Measurements from ENCODE around the gene MGST1. TPM values are rescaled to one million over a fixed set of nuclear protein-coding genes. Genes with fewer than 3 reads are reported as not detected.
A peak's percentile ranks its signal among the peaks of the same experiment; 100 is the strongest.

MGST1 gene, protein sequence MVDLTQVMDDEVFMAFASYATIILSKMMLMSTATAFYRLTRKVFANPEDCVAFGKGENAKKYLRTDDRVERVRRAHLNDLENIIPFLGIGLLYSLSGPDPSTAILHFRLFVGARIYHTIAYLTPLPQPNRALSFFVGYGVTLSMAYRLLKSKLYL
- polyA plus RNA-seq: 1 to 10 TPM in 2 of 3 donors, under 1 TPM in 1; 0.63 to 9.1 (median 3.5) TPM

- H3K27ac Mint-ChIP-seq: no peak within 1 kb of the TSS
- H3K4me1 Mint-ChIP-seq: peaks cover 0 to 5% of the 10 kb centered on the region in 2 donors
- DNase-seq: no peak
- H3K4me3 Mint-ChIP-seq: peak within 1 kb of the TSS in 3 of 5 donors; percentile 15 to 59 (median 36)
- peaks cover 4 to 19% (median 7%) of the 10 kb centered on the region in 6 donors for H3K9me3 Mint-ChIP-seq
- no peaks in the 10 kb centered on the region for H3K36me3 Mint-ChIP-seq
- H3K27me3 Mint-ChIP-seq (ENCODE audit: low read depth in 3 of 3): peaks cover 0 to 5% (median 3%) of the 10 kb centered on the region in 3 donors
Measured at GRCh38 chr12:16347391-16348298, at the start of gene MGST1. Gene MGST1 (plus strand): TSS chr12:16347645. CDS start chr12:16354253, 6,608 bp downstream.

DNA sequence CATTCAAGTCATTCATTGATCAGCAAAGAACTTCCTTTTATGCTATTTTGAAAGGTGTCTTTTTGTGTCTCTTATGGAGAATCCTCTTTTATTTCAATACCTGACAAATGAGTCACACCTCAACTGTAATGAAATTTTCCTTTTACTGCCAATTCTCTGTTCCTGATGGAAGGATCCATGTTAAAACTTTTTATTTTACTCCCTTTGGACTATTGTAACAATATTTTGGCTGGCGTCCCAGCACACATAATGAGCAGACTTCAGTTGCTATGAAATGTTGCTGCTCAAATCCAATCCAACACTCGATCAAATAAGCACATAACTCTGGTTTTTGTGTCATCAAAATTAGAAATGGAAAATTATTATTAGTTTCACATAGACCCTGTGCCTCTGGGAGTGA lies 48.0 kb upstream of the MGST1 start:
- Mint-ChIP-seq H3K27ac (no peak overlapping the region), H3K4me3 (no peak overlapping the region), H3K36me3 (no peaks in the 10 kb centered on the region), H3K4me1 (no peaks in the 10 kb centered on the region), H3K27me3 (ENCODE audit: low read depth in 3 of 3) (peaks cover 0 to 2% (median 0%) of the 10 kb centered on the region in 3 donors), H3K9me3 (peaks cover 3 to 29% (median 14%) of the 10 kb centered on the region in 6 donors)
- no peak for DNase-seq

DNA sequence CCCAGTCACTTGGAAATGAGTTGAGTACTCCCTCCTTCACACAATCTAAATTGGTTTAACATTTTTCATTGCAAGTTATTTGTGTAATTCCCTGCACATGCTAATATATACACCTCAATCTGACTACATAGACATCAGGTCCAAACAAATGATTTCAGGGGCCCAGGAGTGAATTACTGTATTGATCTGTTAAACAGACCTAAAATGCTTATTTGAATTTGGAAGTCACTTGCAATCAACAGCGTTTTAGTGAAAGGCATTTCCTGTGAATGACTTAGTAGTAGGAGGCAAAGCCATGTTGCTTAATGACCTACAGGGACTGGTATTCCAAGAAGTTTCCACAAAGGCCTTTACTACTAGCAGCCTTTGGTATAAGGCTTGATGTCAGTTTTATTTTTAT lies 47.3 kb upstream of the MGST1 start:
- Mint-ChIP-seq H3K27me3 (ENCODE audit: low read depth in 3 of 3) (peaks cover 0 to 2% (median 0%) of the 10 kb centered on the region in 3 donors), H3K9me3 (peaks cover 3 to 29% (median 12%) of the 10 kb centered on the region in 6 donors), H3K4me1 (no peaks in the 10 kb centered on the region), H3K4me3 (no peak overlapping the region), H3K36me3 (no peaks in the 10 kb centered on the region), H3K27ac (no peak overlapping the region)
- no peak for DNase-seq

GRCh38 chr12:16300736-16301135 lies 46.7 kb upstream of the MGST1 start:
- no peaks in the 10 kb centered on the region for H3K36me3 Mint-ChIP-seq
- H3K4me3 Mint-ChIP-seq: no peak overlapping the region
- DNase-seq: no peak
- H3K27ac Mint-ChIP-seq: no peak overlapping the region
- peaks cover 3 to 24% (median 10%) of the 10 kb centered on the region in 6 donors for H3K9me3 Mint-ChIP-seq
- H3K27me3 Mint-ChIP-seq (ENCODE audit: low read depth in 3 of 3): peaks cover 0 to 2% (median 0%) of the 10 kb centered on the region in 3 donors
- no peaks in the 10 kb centered on the region for H3K4me1 Mint-ChIP-seq

DNA sequence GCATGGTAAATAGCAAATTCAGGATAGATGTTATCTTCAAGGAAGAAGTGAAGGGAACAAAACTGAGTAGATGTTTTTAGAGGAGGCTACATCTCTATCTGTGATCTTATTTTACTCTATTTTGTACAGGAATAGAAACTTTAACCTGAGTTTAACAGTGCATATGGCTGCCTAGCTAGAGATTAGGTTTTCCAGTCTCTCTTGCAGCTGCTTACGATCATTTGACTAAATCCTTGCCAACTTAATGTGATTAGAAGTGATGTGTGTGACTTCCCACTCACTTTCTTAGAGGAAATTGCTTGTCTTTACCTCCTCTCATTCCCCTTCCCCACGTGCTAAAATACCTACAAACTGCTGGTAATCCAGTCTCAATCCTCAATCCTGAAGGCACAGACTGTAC lies 43.5 kb upstream of the MGST1 start:
- H3K36me3 Mint-ChIP-seq: no peaks in the 10 kb centered on the region
- H3K9me3 Mint-ChIP-seq: peaks cover 0 to 24% (median 8%) of the 10 kb centered on the region in 6 donors
- no peak overlapping the region for H3K4me3 Mint-ChIP-seq
- H3K4me1 Mint-ChIP-seq: no peaks in the 10 kb centered on the region
- peaks cover 0 to 2% (median 1%) of the 10 kb centered on the region in 3 donors for H3K27me3 Mint-ChIP-seq (ENCODE audit: low read depth in 3 of 3)
- H3K27ac Mint-ChIP-seq: no peak overlapping the region
- DNase-seq: no peak

- Mint-ChIP-seq H3K4me1 (no peaks in the 10 kb centered on the region), H3K36me3 (no peaks in the 10 kb centered on the region), H3K4me3 (no peak overlapping the region), H3K27me3 (ENCODE audit: low read depth in 3 of 3) (peaks cover 0 to 2% (median 1%) of the 10 kb centered on the region in 3 donors), H3K9me3 (peaks cover 7 to 32% (median 20%) of the 10 kb centered on the region in 6 donors), H3K27ac (no peak overlapping the region)
- no peak for DNase-seq
Measured at GRCh38 chr12:16307856-16308475, 39.5 kb upstream of the MGST1 start.

- no peak for DNase-seq
- no peak overlapping the region for H3K4me3 Mint-ChIP-seq
- H3K36me3 Mint-ChIP-seq: no peaks in the 10 kb centered on the region
- H3K9me3 Mint-ChIP-seq: peaks cover 7 to 51% (median 16%) of the 10 kb centered on the region in 6 donors
- no peaks in the 10 kb centered on the region for H3K4me1 Mint-ChIP-seq
- peaks cover 0 to 3% (median 0%) of the 10 kb centered on the region in 3 donors for H3K27me3 Mint-ChIP-seq (ENCODE audit: low read depth in 3 of 3)
- no peak overlapping the region for H3K27ac Mint-ChIP-seq
Measured at GRCh38 chr12:16310934-16311333, 36.5 kb upstream of the MGST1 start.

GRCh38 chr12:16323010-16323409 lies 24.4 kb upstream of the MGST1 start:
- DNase-seq: no peak
- Mint-ChIP-seq H3K36me3 (no peaks in the 10 kb centered on the region), H3K27me3 (ENCODE audit: low read depth in 3 of 3) (peaks cover 0 to 4% (median 0%) of the 10 kb centered on the region in 3 donors), H3K27ac (no peak overlapping the region), H3K4me1 (no peaks in the 10 kb centered on the region), H3K9me3 (peaks cover 4 to 46% (median 14%) of the 10 kb centered on the region in 6 donors), H3K4me3 (no peak overlapping the region)

DNA sequence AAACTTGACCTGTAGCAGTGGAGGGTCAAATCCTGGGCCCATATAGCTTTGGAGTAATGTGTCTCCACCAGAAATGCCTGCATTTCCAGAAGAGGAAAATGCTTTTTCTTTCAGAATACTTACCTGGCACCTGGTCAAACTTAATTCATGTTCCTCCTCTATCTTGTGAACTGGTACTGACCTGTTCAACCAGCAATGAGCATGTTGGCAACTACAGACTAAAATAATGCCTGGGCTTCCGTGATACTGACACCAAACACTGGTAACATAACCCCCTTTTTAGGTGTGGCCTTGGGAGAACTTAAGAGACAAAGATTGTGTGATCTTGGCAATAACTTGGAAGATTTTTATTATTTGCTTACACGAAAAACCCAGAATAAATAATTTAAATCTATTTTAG lies 23.8 kb upstream of the MGST1 start:
- H3K36me3 Mint-ChIP-seq: no peaks in the 10 kb centered on the region
- no peak for DNase-seq
- H3K4me3 Mint-ChIP-seq: no peak overlapping the region
- no peak overlapping the region for H3K27ac Mint-ChIP-seq
- peaks cover 0 to 4% (median 0%) of the 10 kb centered on the region in 3 donors for H3K27me3 Mint-ChIP-seq (ENCODE audit: low read depth in 3 of 3)
- peaks cover 6 to 52% (median 14%) of the 10 kb centered on the region in 6 donors for H3K9me3 Mint-ChIP-seq
- H3K4me1 Mint-ChIP-seq: no peaks in the 10 kb centered on the region

- Mint-ChIP-seq H3K4me1 (no peaks in the 10 kb centered on the region), H3K4me3 (no peak overlapping the region), H3K27me3 (ENCODE audit: low read depth in 3 of 3) (peaks cover 0 to 4% (median 0%) of the 10 kb centered on the region in 3 donors), H3K36me3 (no peaks in the 10 kb centered on the region), H3K27ac (no peak overlapping the region), H3K9me3 (peaks cover 6 to 54% (median 14%) of the 10 kb centered on the region in 6 donors)
- no peak for DNase-seq
Measured at GRCh38 chr12:16324272-16324671, 23.2 kb upstream of the MGST1 start.

GRCh38 chr12:16324772-16325171 lies 22.7 kb upstream of the MGST1 start:
- H3K4me1 Mint-ChIP-seq: no peaks in the 10 kb centered on the region
- H3K4me3 Mint-ChIP-seq: no peak overlapping the region
- H3K27ac Mint-ChIP-seq: no peak overlapping the region
- H3K9me3 Mint-ChIP-seq: peaks cover 6 to 53% (median 14%) of the 10 kb centered on the region in 6 donors
- no peak for DNase-seq
- no peaks in the 10 kb centered on the region for H3K36me3 Mint-ChIP-seq
- H3K27me3 Mint-ChIP-seq (ENCODE audit: low read depth in 3 of 3): peaks cover 0 to 4% (median 0%) of the 10 kb centered on the region in 3 donors

- H3K27ac Mint-ChIP-seq: no peak overlapping the region
Measured at GRCh38 chr12:16325426-16325825, 22.0 kb upstream of the MGST1 start.

DNA sequence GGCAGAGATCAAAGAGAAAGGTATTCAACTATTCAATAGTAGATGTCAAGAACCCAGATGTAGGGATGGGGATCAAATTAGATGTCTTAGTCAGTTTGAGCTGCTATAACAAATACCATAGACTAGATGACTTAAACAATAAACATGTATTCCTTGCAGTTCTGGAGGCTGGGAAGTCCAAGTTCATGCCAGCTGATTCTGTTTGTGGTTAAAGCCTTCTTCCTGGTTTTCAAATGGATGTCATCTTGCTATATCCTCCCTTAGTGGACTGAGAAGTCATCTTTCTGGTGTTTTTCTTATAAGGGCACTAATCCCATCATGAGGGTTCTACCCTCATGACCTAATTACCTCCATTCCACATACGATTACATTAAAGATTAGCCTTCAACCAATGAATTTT lies 19.5 kb upstream of the MGST1 start:
- H3K9me3 Mint-ChIP-seq: peaks cover 3 to 44% (median 12%) of the 10 kb centered on the region in 6 donors
- no peak overlapping the region for H3K27ac Mint-ChIP-seq
- H3K27me3 Mint-ChIP-seq (ENCODE audit: low read depth in 3 of 3): peaks cover 0 to 2% (median 0%) of the 10 kb centered on the region in 3 donors
- H3K4me1 Mint-ChIP-seq: no peaks in the 10 kb centered on the region
- no peak for DNase-seq
- H3K4me3 Mint-ChIP-seq: no peak overlapping the region
- no peaks in the 10 kb centered on the region for H3K36me3 Mint-ChIP-seq

More at GRCh38 chr12:16325426-16325825, 22.0 kb upstream of the MGST1 start:
- peaks cover 6 to 50% (median 14%) of the 10 kb centered on the region in 6 donors for H3K9me3 Mint-ChIP-seq
- H3K27me3 Mint-ChIP-seq (ENCODE audit: low read depth in 3 of 3): peaks cover 0 to 4% (median 0%) of the 10 kb centered on the region in 3 donors
- H3K36me3 Mint-ChIP-seq: no peaks in the 10 kb centered on the region
- no peaks in the 10 kb centered on the region for H3K4me1 Mint-ChIP-seq
- no peak for DNase-seq
- no peak overlapping the region for H3K4me3 Mint-ChIP-seq

All from immature natural killer cell (primary cell).